Adrenal gland (tissue), 12 donors: ENCODE data around the gene ANKRD11. TPM values are rescaled to one million over a fixed set of nuclear protein-coding genes. Genes with fewer than 3 reads are reported as not detected.

ENCODE experiments used
- DNase-seq, 7 donors: peaks; one replicate each; pipeline ENCODE4 v3.0.0-alpha.2; 2019 to 2020
- H3K27ac ChIP-seq, 5 donors: fragments of 200-600 bp; sonication (generic) in 4 of 5; 1 replicate in 3 of 5; 2 replicates in 2 of 5; pipeline versions ENCODE4 v1.5.1 to v1.8.0; 2016 to 2020; ENCODE audit warnings: mild to moderate bottlenecking in 1 of 5
- H3K27me3 ChIP-seq: fragments of 200-600 bp; 2 replicates; pipeline ENCODE4 v1.8.0; 2021
- H3K36me3 ChIP-seq, 2 donors: fragments of 200-600 bp; replicated peaks in 1 of 2; 1 replicate in 1 of 2; 2 replicates in 1 of 2; pipeline versions ENCODE4 v1.5.1 to v1.8.0; 2018 to 2022
- H3K4me1 ChIP-seq, 2 donors: fragments of 200-600 bp; replicated peaks in 1 of 2; 1 replicate in 1 of 2; 2 replicates in 1 of 2; pipeline versions ENCODE4 v1.5.1 to v1.8.0; 2018 to 2021
- H3K4me3 ChIP-seq, 4 donors: fragments of 200-600 bp; sonication (generic) in 3 of 4; one replicate each; pipeline ENCODE4 v1.5.1; 2016 to 2018
- H3K9me3 ChIP-seq, 3 donors: fragments of 200-600 bp; sonication (generic) in 1 of 3; replicated peaks in 1 of 3; 1 replicate in 2 of 3; 2 replicates in 1 of 3; pipeline versions ENCODE4 v1.5.1 to v1.8.0; 2016 to 2021
- CTCF ChIP-seq, 6 experiments: fragments of 450-650 bp in 4 of 6; fragments of 200-600 bp in 2 of 6; sonication (generic) in 1 of 6; IDR thresholded peaks; 1 replicate in 5 of 6; 2 replicates in 1 of 6; pipeline versions ENCODE4 v1.5.1 to v1.8.0; 2016 to 2021; ENCODE audit warnings: antibody characterized with exemption in 6 of 6, mild to moderate bottlenecking in 2 of 6, moderate library complexity in 1 of 6
- POLR2A ChIP-seq, 2 donors: fragments of 450-650 bp; IDR thresholded peaks; one replicate each; pipeline ENCODE4 v1.6.1; 2017; ENCODE audit warnings: antibody characterized with exemption in 2 of 2, mild to moderate bottlenecking in 2 of 2, moderate library complexity in 1 of 2
- WGBS, 4 donors: extraction: QIAGEN DNeasy Blood & Tissue Kit in 2 of 4; methylation state at CpG; one replicate each; pipeline versions ENCODE4 v1.1.5 to v1.1.7; 2013 to 2017; 5-methylcytosine and 5-hydroxymethylcytosine counted together
- intact Hi-C, 2 donors: fragments of 100-400 bp; cut with DNase I; formaldehyde crosslinking; loops; one replicate each; pipeline versions ENCODE4 v1.14.1 to v1.15.0; 2022 to 2023
- polyA plus RNA-seq, 3 donors: library from polyadenylated mRNA; stranded (reverse); fragments of 200-250 nt in 2 of 3; fragments of 350-450 nt in 1 of 3; fragmentation: Illumina TruSeq in 1 of 3; extraction: RNeasy Lipid Tissue Mini Kit (QIAGEN cat#74804) in 1 of 3; gene quantifications; one replicate each; pipeline ENCODE4 v1.2.3, GENCODE V29; 2013 to 2014
- total RNA-seq, 9 donors: library from RNA; depleted of rRNA in 4 of 9; stranded (reverse); fragments of >200 nt in 4 of 9; fragments of 120-200 nt in 1 of 9; fragmentation: NEBNext Ultra II Directional in 1 of 9; extraction: Animal tissue kit (Norgen Biotek cat#: 25700) in 1 of 9; gene quantifications; one replicate each; pipeline versions ENCODE4 v1.1.0 to v1.2.4, GENCODE V29; 2013 to 2023
- donor health status: healthy with polysubstance abuse.
- donor health status: Bipolar disorder and iron deficiency.
- donor health status: DM: yes; HTN: yes; CAD: no.
- donor health status: DM: no; HTN: no; CAD: no.
- donor health status: DM: no; HTN: no; CAD: no.
- donor health status: DM: yes; HTN: yes; CAD: no.

ANKRD11 gene
- total and polyA plus RNA-seq, 12 donors, result 29.7 to 127 (median 80.1) TPM

- no peak for DNase-seq
- no peaks in the 10 kb centered on the region for H3K36me3 ChIP-seq
- intact Hi-C loops, result no loop called here
- peaks cover 33 to 63% of the 10 kb centered on the region in 2 donors for H3K4me1 ChIP-seq
- no peak for TF ChIP-seq CTCF (IDR thresholded peaks at IDR 0.05)
- TF ChIP-seq POLR2A (IDR thresholded peaks at IDR 0.05), result no peak
- 32 to 49% (median 44%) methylated on average over 8 of the region's 8 CpGs for WGBS, 4 donors
- H3K4me3 ChIP-seq, result no peak overlapping the region
- no peaks in the 10 kb centered on the region for H3K27me3 ChIP-seq
- peak overlapping the region in 2 of 5 donors; percentile 30 to 76 for H3K27ac ChIP-seq
- no peaks in the 10 kb centered on the region for H3K9me3 ChIP-seq
Observed at GRCh38 chr16:89444151-89444723, 46.1 kb downstream of the ANKRD11 start.

GRCh38 chr16:89443727-89444084, 46.7 kb downstream of the ANKRD11 start:
- intact Hi-C loops, result no loop called here
- whole genome bisulfite sequencing, 4 donors, result 28 to 50% (median 40%) methylated on average over 8 of the region's 8 CpGs
- Histone ChIP-seq H3K27me3 (no peaks in the 10 kb centered on the region), H3K4me3 (no peak overlapping the region), H3K9me3 (no peaks in the 10 kb centered on the region), H3K27ac (peak overlapping the region in 4 of 5 donors; percentile 73 to 95 (median 76)), H3K4me1 (peaks cover 33 to 58% of the 10 kb centered on the region in 2 donors), H3K36me3 (no peaks in the 10 kb centered on the region)
- peak in 1 of 7 donors; percentile 47 for DNase-seq
- TF ChIP-seq CTCF (IDR thresholded peaks at IDR 0.05) (no peak), POLR2A (IDR thresholded peaks at IDR 0.05) (no peak)

- Histone ChIP-seq H3K4me3 (no peak overlapping the region), H3K27me3 (no peaks in the 10 kb centered on the region), H3K9me3 (no peaks in the 10 kb centered on the region), H3K36me3 (no peaks in the 10 kb centered on the region), H3K27ac (peak overlapping the region; percentile 69 to 95 (median 76)), H3K4me1 (peaks cover 33 to 54% of the 10 kb centered on the region in 2 donors)
- TF ChIP-seq POLR2A (IDR thresholded peaks at IDR 0.05), result no peak
- TF ChIP-seq CTCF (IDR thresholded peaks at IDR 0.05), result peak in 1 of 6 experiments; percentile 15
- intact Hi-C loops, result no loop called here
- WGBS, 4 donors, result 36 to 48% (median 37%) methylated on average over 12 to 13 of the region's 13 CpGs
- DNase-seq, result peak in 6 of 7 donors; percentile 40 to 77 (median 67)
Observed at GRCh38 chr16:89442990-89443726, 47.2 kb downstream of the ANKRD11 start.

GRCh38 chr16:89442588-89442987, 47.8 kb downstream of the ANKRD11 start:
- no peak for TF ChIP-seq CTCF (IDR thresholded peaks at IDR 0.05)
- no peak for TF ChIP-seq POLR2A (IDR thresholded peaks at IDR 0.05)
- 32 to 48% (median 44%) methylated on average over 10 of the region's 10 CpGs for WGBS, 4 donors
- DNase-seq, result no peak
- peaks cover 33 to 54% of the 10 kb centered on the region in 2 donors for H3K4me1 ChIP-seq
- H3K27ac ChIP-seq, result peak overlapping the region; percentile 69 to 95 (median 76)
- no peaks in the 10 kb centered on the region for H3K9me3 ChIP-seq
- no peaks in the 10 kb centered on the region for H3K27me3 ChIP-seq
- H3K4me3 ChIP-seq, result no peak overlapping the region
- intact Hi-C loops, result no loop called here
- H3K36me3 ChIP-seq, result no peaks in the 10 kb centered on the region
